IMR-90 (cell line): ENCODE results near the gene RAD21L1. TPM values are rescaled to one million over a fixed set of nuclear protein-coding genes. Genes with fewer than 3 reads are reported as not detected.

Source experiments
- ATAC-seq: fragments of 200-7000 bp; cut with Tn5 transposase; 2 replicates; pipeline ENCODE4 v1.9.1; 2020; ENCODE audit warnings: low read depth, mild to moderate bottlenecking, moderate library complexity
- BruUV-seq: library from RNA; stranded (reverse); fragments of 400-500 nt; replicated peaks from 2 replicates; lab custom pipeline; 2021; lab: Mats Ljungman, UMichigan
- CTCF ChIA-PET: fragments of 300-600 bp; formaldehyde crosslinking; extraction: SDS; loops from one replicate; lab custom pipeline; 2021; ENCODE audit warnings: antibody characterized with exemption; lab: Yijun Ruan, JAX
- POLR2A ChIA-PET: fragments of 300-600 bp; sonication (Branson Sonifier 250); formaldehyde crosslinking; loops from one replicate; lab custom pipeline; 2022; ENCODE audit warnings: antibody characterized with exemption; ENCODE audit not compliant: unreplicated experiment; lab: Charles Lee
- DNase-seq: peaks from one replicate; pipeline ENCODE4 v3.0.0; 2013
- H2AFZ ChIP-seq: replicated peaks from 2 replicates; pipeline ENCODE3; 2013; ENCODE audit warnings: low read length, mild to moderate bottlenecking; ENCODE audit not compliant: poor library complexity
- H2AK5ac ChIP-seq: 2 replicates; pipeline ENCODE4 v1.6.1; 2013; ENCODE audit warnings: low read depth, low read length, inconsistent platforms
- H2AK9ac ChIP-seq: replicated peaks from 2 replicates; pipeline ENCODE3; 2013; ENCODE audit warnings: mild to moderate bottlenecking, low read depth, low read length, moderate library complexity; ENCODE audit not compliant: poor library complexity
- H2BK120ac ChIP-seq: 2 replicates; pipeline ENCODE4 v1.6.1; 2013; ENCODE audit warnings: low read depth, low read length, inconsistent platforms
- H2BK15ac ChIP-seq: 3 replicates; pipeline ENCODE4 v1.6.1; 2013; ENCODE audit warnings: low read depth, low read length, inconsistent platforms
- H2BK20ac ChIP-seq: 2 replicates; pipeline ENCODE4 v1.6.1; 2013; ENCODE audit warnings: low read depth, mild to moderate bottlenecking, inconsistent platforms, low read length, moderate library complexity
- H2BK5ac ChIP-seq: 2 replicates; pipeline ENCODE4 v1.6.1; 2013; ENCODE audit warnings: mild to moderate bottlenecking, low read depth, low read length, inconsistent platforms; ENCODE audit not compliant: poor library complexity, severe bottlenecking
- H3K14ac ChIP-seq: replicated peaks from 2 replicates; pipeline ENCODE4 v1.6.1; 2013; ENCODE audit warnings: low read depth, low read length, inconsistent platforms
- H3K18ac ChIP-seq: 2 replicates; pipeline ENCODE4 v1.6.1; 2013; ENCODE audit warnings: low read depth, low read length, control low read depth
- H3K23ac ChIP-seq: 2 replicates; pipeline ENCODE4 v1.6.1; 2013; ENCODE audit warnings: low read depth, low read length, inconsistent platforms
- H3K27ac ChIP-seq: 2 replicates; pipeline ENCODE4 v1.5.1; 2013; ENCODE audit warnings: mild to moderate bottlenecking, control low read depth, low read length; ENCODE audit not compliant: insufficient read depth
- H3K27me3 ChIP-seq: 2 replicates; pipeline ENCODE4 v1.6.1; 2013; ENCODE audit warnings: low read length; ENCODE audit not compliant: control insufficient read depth, insufficient read depth
- H3K36me3 ChIP-seq: 2 replicates; pipeline ENCODE4 v1.6.1; 2013; ENCODE audit warnings: low read length, mixed read lengths; ENCODE audit not compliant: control insufficient read depth, insufficient read depth
- H3K4ac ChIP-seq: 2 replicates; pipeline ENCODE4 v1.6.1; 2013; ENCODE audit warnings: low read depth, low read length, inconsistent platforms
- H3K4me1 ChIP-seq: 2 replicates; pipeline ENCODE4 v1.6.1; 2013; ENCODE audit warnings: low read length, mixed read lengths; ENCODE audit not compliant: control insufficient read depth, insufficient read depth
- H3K4me2 ChIP-seq: 2 replicates; pipeline ENCODE4 v1.6.1; 2013; ENCODE audit warnings: low read depth, mild to moderate bottlenecking, control low read depth, low read length, moderate library complexity
- H3K4me3 ChIP-seq: 2 replicates; pipeline ENCODE4 v1.5.1; 2013; ENCODE audit warnings: low read depth, mild to moderate bottlenecking, control low read depth, low read length, moderate library complexity; ENCODE audit not compliant: insufficient read depth
- H3K56ac ChIP-seq: 2 replicates; pipeline ENCODE4 v1.6.1; 2013; ENCODE audit warnings: low read length, inconsistent platforms; ENCODE audit not compliant: insufficient read depth; ENCODE audit errors: extremely low read depth
- H3K79me1 ChIP-seq, 2 experiments: 2 replicates each; pipeline ENCODE4 v1.6.1; 2013; ENCODE audit warnings: low read length in 2 of 2, inconsistent platforms in 1 of 2, low read depth in 1 of 2
- H3K9ac ChIP-seq: 2 replicates; pipeline ENCODE4 v1.6.1; 2013; ENCODE audit warnings: low read depth, low read length, control low read depth
- H3K9me1 ChIP-seq: 2 replicates; pipeline ENCODE4 v1.6.1; 2013; ENCODE audit warnings: low read length, inconsistent platforms; ENCODE audit not compliant: insufficient read depth
- H3K9me3 ChIP-seq: 2 replicates; pipeline ENCODE4 v1.6.1; 2013; ENCODE audit warnings: low read length; ENCODE audit not compliant: control insufficient read depth, insufficient read depth
- H4K20me1 ChIP-seq: 2 replicates; pipeline ENCODE4 v1.6.1; 2013; ENCODE audit warnings: low read length, inconsistent platforms; ENCODE audit not compliant: insufficient read depth
- H4K5ac ChIP-seq: 2 replicates; pipeline ENCODE4 v1.6.1; 2013; ENCODE audit warnings: mild to moderate bottlenecking, low read depth, low read length, control low read depth
- H4K8ac ChIP-seq, 2 experiments: 2 replicates each; pipeline ENCODE4 v1.6.1; 2013; ENCODE audit warnings: low read depth in 2 of 2, low read length in 2 of 2, control low read depth in 1 of 2, inconsistent platforms in 1 of 2
- H4K91ac ChIP-seq: 2 replicates; pipeline ENCODE4 v1.6.1; 2013; ENCODE audit warnings: low read depth, low read length, inconsistent platforms; ENCODE audit not compliant: insufficient read depth
- BHLHE40 ChIP-seq: fragments of 150-350 bp; IDR thresholded peaks from 2 replicates; pipeline ENCODE4 v1.6.1; 2016; ENCODE audit warnings: mild to moderate bottlenecking, low read depth, low read length
- CTCF ChIP-seq: conservative IDR thresholded peaks from 2 replicates; pipeline ENCODE4 v1.5.1; 2012; ENCODE audit warnings: mild to moderate bottlenecking, low read depth, low read length, improper control_type of control experiment
- ELK1 ChIP-seq: fragments of 150-350 bp; IDR thresholded peaks from 2 replicates; pipeline ENCODE4 v1.6.1; 2016; ENCODE audit warnings: low read depth, mild to moderate bottlenecking, low read length, moderate library complexity, borderline replicate concordance
- FOS ChIP-seq: fragments of 150-350 bp; IDR thresholded peaks from 2 replicates; pipeline ENCODE4 v1.6.1; 2016; ENCODE audit warnings: low read depth, low read length
- MXI1 ChIP-seq: IDR thresholded peaks from 2 replicates; pipeline ENCODE4 v1.6.1; 2012; ENCODE audit warnings: low read depth, mild to moderate bottlenecking, low read length, moderate library complexity, borderline replicate concordance
- RFX5 ChIP-seq: IDR thresholded peaks from 2 replicates; pipeline ENCODE4 v1.8.0; 2012; ENCODE audit warnings: low read depth, mild to moderate bottlenecking, low read length, moderate library complexity
- SMC3 ChIP-seq: fragments of 150-350 bp; IDR thresholded peaks from 2 replicates; pipeline ENCODE4 v1.6.1; 2016; ENCODE audit warnings: low read depth, mild to moderate bottlenecking, antibody characterized with exemption, low read length, moderate library complexity
- WGBS, 2 experiments: methylation state at CpG; one replicate each; pipeline versions ENCODE4 v1.1.5 to v1.1.7; 2013; ENCODE audit warnings: missing lambda C conversion rate in 2 of 2; ENCODE audit not compliant: insufficient read length in 1 of 2; ENCODE audit errors: extremely low coverage in 2 of 2; 5-methylcytosine and 5-hydroxymethylcytosine counted together
- dilution Hi-C: fragments of 300-500 bp; cut with HindIII; formaldehyde crosslinking; loops from one replicate; pipeline ENCODE4 v1.14.3; 2018; ENCODE audit warnings: low sequenced_read_pairs; ENCODE audit not compliant: unreplicated experiment
- in situ Hi-C: fragments of 300-500 bp; cut with MboI; formaldehyde crosslinking; loops from 3 replicates; pipeline ENCODE4 v1.14.3; 2019; ENCODE audit warnings: low sequenced_read_pairs, inconsistent platforms, mixed read lengths
- intact Hi-C: fragments of 100-400 bp; cut with micrococcal nuclease; formaldehyde crosslinking; loops from 2 replicates; pipeline ENCODE4 v1.10.0; 2022
- polyA plus RNA-seq, 3 experiments: library from polyadenylated mRNA; depleted of rRNA; stranded (reverse); fragments of >200 nt; gene quantifications; 2 replicates each; pipeline ENCODE4 v1.2.3, GENCODE V29; 2012; ENCODE audit warnings: low replicate concordance in 1 of 3
- total RNA-seq: library from RNA; depleted of rRNA; stranded (reverse); fragments of >200 nt; gene quantifications from 2 replicates; pipeline ENCODE4 v1.2.3, GENCODE V29; 2012

Gene RAD21L1
- total and polyA plus RNA-seq, 2 of the 4 experiments (the other 2 are of a cell fraction) = not detected

- no peak for DNase-seq
- intact Hi-C loops = no loop called here
- no peaks in the 10 kb centered on the region for H3K27me3 ChIP-seq
- WGBS, 2 experiments = 88% methylated on average over 3 of the region's 9 CpGs; no CpG with 5 or more reads in 1 of the 2 experiments
- ATAC-seq = no peak
- CTCF ChIA-PET = no interaction called here
- no peak overlapping the region for H4K5ac ChIP-seq
- H3K4me1 ChIP-seq = peaks cover 8% of the 10 kb centered on the region
- no peak overlapping the region for H2BK5ac ChIP-seq
- H2BK120ac ChIP-seq = no peak overlapping the region
- H3K36me3 ChIP-seq = peaks cover 4% of the 10 kb centered on the region; the same call in 1 of the 2 replicates
- H3K4me2 ChIP-seq = no peak overlapping the region
- H2AK5ac ChIP-seq = no peak overlapping the region
- no peak overlapping the region for H3K56ac ChIP-seq
- no peak overlapping the region for H3K9ac ChIP-seq
- BruUV-seq = no TSS peak
- no peak overlapping the region for H2BK15ac ChIP-seq
- H3K4ac ChIP-seq = no peak overlapping the region
- dilution Hi-C loops = no loop called here
- no peak overlapping the region for H3K4me3 ChIP-seq
- in situ Hi-C loops = no loop called here
- peaks cover 29% of the 10 kb centered on the region for H3K9me1 ChIP-seq
- H3K79me1 ChIP-seq = peaks cover 0 to 9% of the 10 kb centered on the region in 2 experiments; a peak in 1 of 4 replicates
- no peak overlapping the region for H2AFZ ChIP-seq
- H3K9me3 ChIP-seq = no peaks in the 10 kb centered on the region
- H3K23ac ChIP-seq = no peak overlapping the region
- no peak overlapping the region for H3K14ac ChIP-seq
- POLR2A ChIA-PET = no interaction called here
- no peak overlapping the region for H3K27ac ChIP-seq
- H4K20me1 ChIP-seq = no peaks in the 10 kb centered on the region
- no peak for TF ChIP-seq BHLHE40
- no peak for TF ChIP-seq SMC3
- no peak for TF ChIP-seq ELK1
- TF ChIP-seq CTCF = no peak
- TF ChIP-seq MXI1 = no peak
- no peak for TF ChIP-seq FOS
- TF ChIP-seq RFX5 = no peak
- H4K8ac ChIP-seq = no peak overlapping the region
- H4K91ac ChIP-seq = no peak overlapping the region; the same call in 1 of the 2 replicates
- H3K18ac ChIP-seq = no peak overlapping the region
- no peak overlapping the region for H2BK20ac ChIP-seq
- H2AK9ac ChIP-seq = peak overlapping the region; percentile 47
Measured at GRCh38 chr20:1299522-1299921, 73.7 kb downstream of the RAD21L1 start.
